Limb (tissue), 2 donors: ENCODE results near the gene NINL.
"Not testable (repeated sequence)": the region's sequence is repeated elsewhere in the genome, so short reads cannot be mapped to it uniquely, and the experiment has no call there.

Experiments used
- DNase-seq, 2 donors: peaks; one replicate each; pipeline ENCODE4 v3.0.0-alpha.2; 2016; ENCODE audit errors: extremely low spot score in 2 of 2

The NINL gene

GRCh38 chr20:25503936-25504335 lies 81.4 kb downstream of the NINL start:
- DNase-seq = no peak

- not testable (repeated sequence) for DNase-seq
Observed at GRCh38 chr20:25503051-25503639, 82.2 kb downstream of the NINL start.

DNA sequence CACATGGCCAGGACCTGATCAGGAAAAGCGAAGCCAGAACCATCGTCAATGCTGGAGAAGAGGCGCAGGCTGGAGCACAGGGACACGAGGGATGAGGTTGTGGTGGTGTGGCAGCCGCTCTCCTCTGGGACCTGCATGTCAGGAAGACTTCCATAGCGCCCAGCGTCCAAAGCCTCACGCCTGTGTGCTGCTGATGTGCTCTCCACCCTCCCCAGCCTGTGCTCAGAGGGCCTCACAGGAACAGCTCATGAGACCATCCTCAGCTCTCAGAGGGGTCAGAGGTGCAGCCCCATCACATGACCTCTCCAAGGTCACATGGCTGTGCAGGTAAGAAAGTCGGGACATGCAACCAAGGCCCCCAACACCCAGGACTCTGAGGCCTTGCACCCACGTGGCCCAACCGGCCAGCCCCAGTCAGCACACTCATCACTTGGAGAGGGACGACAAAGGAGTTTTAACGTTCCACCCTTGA lies 84.4 kb downstream of the NINL start:
- no peak for DNase-seq

DNA sequence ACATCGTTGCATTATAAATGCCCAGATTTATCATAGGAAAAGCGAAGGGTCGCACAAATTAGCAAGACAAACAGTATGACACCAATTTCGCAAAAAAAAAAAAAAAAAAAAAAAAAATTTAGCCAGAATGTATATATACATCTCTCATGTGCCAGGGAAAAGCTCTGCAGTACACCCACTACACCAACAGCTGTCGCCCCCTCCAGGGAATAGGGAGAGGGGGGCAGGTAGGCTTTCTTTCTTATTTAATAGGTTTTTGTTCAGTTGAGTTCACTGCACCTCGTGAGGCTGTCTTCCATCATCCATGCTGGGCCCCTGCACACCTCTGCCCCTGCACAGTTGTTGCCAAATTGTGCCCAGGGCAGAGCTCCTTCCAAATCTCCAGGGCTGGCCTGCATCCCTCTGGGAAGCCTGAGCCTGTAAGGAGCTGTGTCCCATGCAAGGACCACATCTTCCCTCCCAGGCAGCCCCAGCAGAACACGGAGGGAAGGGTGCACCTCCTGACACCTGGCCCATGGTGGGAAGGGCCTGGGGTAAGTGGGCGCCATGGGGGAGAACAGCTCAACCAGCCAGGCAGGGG lies 85.4 kb downstream of the NINL start:
- DNase-seq = no peak

GRCh38 chr20:25499031-25499430 lies 86.3 kb downstream of the NINL start:
- DNase-seq = no peak

GRCh38 chr20:25498280-25498606 lies 87.1 kb downstream of the NINL start:
- DNase-seq = no peak

DNA sequence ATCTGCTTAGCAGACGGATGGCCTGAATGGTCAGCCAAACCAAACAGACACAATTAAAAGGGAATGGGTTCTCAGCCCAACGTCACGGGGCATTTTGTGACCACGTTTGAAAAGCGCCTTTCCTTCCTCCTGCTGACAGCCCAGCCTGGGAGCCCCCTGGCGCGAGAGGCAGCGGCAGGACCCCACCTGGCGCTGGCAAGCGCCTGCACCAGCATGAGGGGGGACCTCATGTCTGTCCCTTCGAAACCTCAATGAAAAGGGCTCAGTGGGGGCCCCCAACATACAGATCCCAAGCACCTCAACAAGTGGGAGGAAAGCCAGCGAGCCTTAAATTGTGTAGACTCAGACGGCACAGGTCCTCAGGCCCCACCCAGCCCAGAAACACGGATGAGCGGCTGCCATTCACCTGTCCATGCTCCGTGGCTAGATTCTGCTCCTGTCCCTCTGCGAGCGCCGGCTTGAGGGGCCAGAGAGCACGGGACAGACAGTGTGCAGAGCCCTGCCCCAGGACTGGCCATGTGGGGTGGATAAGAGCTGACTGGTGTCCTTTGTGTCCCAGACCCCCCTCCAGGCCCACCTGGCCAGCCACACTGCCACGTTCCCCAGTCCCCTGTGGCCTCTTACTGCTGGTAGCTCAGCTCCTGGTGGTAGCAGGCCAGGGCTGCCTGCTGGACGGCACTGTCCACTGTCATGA lies 87.6 kb downstream of the NINL start:
- no peak for DNase-seq

GRCh38 chr20:25496968-25497401 lies 88.3 kb downstream of the NINL start:
- no peak for DNase-seq

GRCh38 chr20:25496165-25496967 lies 89.0 kb downstream of the NINL start:
- no peak for DNase-seq

- DNase-seq = no peak
Observed at GRCh38 chr20:25495189-25495824, 90.0 kb downstream of the NINL start.

- no peak for DNase-seq
Observed at GRCh38 chr20:25494506-25495188, 90.7 kb downstream of the NINL start.

DNA sequence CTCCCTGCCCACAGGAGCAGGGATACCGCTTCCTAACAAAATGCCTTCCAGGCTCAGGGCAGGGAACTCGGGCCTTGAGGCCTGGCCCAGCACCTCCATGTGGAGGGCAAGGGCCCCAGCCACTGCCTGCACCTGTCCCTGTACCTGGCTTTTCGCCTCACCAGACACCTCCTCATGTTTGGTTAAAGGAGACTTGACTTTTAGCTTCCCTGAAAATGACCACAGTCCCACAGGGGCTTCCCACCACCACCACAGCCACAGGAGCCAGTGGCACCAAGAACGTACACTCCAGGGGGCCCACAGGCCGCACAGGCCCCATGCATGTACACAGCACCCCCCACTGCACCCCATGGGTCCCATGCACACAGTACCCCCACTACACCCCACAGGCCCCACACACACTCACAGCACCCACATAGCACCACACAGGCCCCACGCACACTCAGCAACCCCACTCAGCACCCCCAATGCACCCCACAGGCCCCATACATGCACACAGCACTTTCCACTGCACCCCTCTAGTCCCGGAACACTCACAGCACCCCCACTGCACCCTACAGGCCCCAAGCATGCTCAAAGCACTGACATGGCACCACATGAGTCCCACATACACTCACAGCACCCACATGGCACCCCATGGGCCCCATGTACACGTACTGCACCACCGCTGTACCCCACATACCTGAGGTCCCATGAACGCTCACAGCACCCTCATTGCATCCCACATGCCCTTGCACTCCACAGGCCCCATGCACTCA lies 91.4 kb downstream of the NINL start:
- no peak for DNase-seq

DNA sequence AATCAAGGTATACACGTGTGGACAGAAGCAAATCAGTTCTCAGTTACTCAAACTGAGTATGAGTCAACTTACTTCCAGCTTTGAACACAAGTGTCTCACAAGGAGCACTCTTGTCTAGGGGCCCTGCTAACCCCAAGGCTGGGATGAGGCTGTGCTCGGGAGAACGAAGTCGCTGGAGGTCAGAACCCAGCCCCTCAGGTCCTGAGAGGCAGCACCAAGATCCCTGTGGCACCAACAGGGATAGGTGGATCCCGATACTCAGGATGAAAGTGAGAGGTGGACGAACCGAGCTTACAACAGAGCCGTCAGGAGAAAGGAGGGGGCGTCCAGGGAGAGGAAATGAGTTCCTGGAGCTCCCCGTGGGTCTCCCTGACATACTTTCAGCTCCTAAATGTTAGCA lies 92.2 kb downstream of the NINL start:
- no peak for DNase-seq

- DNase-seq = no peak
Observed at GRCh38 chr20:25491446-25492038, 93.8 kb downstream of the NINL start.

DNA sequence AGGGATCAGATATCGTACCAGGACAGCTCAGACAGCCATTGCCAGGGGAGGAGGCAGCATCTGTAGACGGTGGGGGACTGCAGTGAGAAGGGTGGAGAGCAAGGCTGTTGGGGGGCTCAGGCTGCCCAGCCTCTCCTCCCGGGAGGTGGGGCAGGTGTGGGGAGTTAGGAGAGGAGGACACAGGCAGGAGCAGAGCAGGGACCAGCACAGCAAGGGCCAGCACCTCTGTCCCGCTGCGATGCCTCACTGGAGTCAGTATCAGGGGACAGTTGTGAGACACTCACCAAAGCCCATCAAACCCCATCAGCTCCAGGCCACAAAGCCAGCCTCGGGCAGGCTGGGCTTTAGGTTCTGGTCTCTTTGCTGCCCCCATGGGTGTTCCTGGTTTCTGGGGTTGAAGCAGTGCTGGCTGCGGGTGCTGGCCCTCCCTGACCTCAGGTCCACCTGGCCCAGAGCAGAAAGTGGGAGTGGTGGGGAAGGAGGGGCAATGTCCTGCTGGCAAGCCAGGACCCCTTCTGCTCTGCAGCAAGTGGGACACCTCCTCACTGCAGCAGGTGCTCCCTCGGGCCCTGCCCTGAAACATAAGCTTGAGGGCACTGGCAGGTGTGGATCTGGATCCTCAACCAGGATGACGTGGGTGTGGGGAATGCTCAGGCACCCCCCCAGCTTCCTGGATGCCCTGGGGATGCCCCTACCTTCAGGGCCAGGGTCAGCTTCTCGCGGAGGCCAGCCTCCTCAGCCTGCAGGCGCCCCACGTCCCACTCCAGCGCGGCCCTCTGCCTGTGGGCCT lies 94.5 kb downstream of the NINL start:
- DNase-seq = no peak

DNA sequence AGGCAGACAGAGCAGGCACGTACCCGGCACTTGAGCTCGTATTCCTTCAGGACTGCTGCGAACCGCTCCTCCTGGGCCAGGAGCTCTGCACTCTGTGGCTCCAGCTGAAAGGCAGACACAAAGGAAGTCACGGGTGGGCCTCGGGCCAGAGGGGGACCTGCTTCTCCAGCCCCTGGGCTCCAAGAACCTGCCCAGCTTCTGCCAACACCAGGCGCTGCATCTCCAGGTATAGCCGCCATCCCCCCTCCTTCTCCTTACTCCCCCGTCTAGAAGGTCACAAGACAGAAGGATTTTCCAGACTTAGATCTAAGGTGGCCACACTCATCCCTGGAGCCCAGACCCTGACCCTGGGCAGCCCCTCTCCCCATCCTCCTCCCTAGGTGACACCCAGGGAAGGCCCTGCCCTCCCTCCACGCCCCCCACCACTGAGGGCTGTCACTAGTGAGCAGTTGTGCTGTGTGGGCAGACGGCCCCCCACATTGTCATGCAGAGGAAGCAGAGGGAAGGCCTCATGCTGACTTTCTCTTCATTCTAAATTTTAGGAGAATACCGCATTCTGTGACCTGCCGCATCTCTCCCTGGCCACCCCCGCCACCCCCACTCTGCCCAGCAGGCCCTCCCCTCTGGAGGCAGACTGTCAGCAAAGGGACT lies 96.0 kb downstream of the NINL start:
- no peak for DNase-seq

- no peak for DNase-seq
Observed at GRCh38 chr20:25487975-25488374, 97.4 kb downstream of the NINL start.

GRCh38 chr20:25487306-25487705 lies 98.0 kb downstream of the NINL start:
- DNase-seq = no peak

- no peak for DNase-seq
Observed at GRCh38 chr20:25486377-25486776, 99.0 kb downstream of the NINL start.
